CD4-positive, CD25-positive, alpha-beta regulatory T cell (primary cell): Measurements from ENCODE around the gene CACNA2D1. TPM values are rescaled to one million over a fixed set of nuclear protein-coding genes. Genes with fewer than 3 reads are reported as not detected.

Source experiments
- ATAC-seq, 2 donors: fragments of 150-1000 bp; cut with Tn5 transposase; one replicate each; pipeline ENCODE4 v1.10.0; 2021; ENCODE audit warnings: low read depth in 2 of 2, moderate number of reproducible peaks in 2 of 2, moderate library complexity in 1 of 2
- DNase-seq, 3 donors: peaks; one replicate each; pipeline versions ENCODE4 v3.0.0 to v3.0.0-alpha.2; 2012 to 2022; ENCODE audit warnings: mixed read lengths in 1 of 3
- H3K27ac ChIP-seq: one replicate; pipeline ENCODE4 v1.7.0; 2013; ENCODE audit warnings: mild to moderate bottlenecking, low read length; ENCODE audit not compliant: insufficient read depth, poor library complexity, severe bottlenecking
- H3K27me3 ChIP-seq: one replicate; pipeline ENCODE4 v1.7.0; 2013; ENCODE audit warnings: low read length; ENCODE audit not compliant: control insufficient read depth, insufficient read depth
- H3K36me3 ChIP-seq: one replicate; pipeline ENCODE4 v1.7.0; 2013; ENCODE audit warnings: mild to moderate bottlenecking, low read length, moderate library complexity; ENCODE audit not compliant: control insufficient read depth, insufficient read depth
- H3K4me1 ChIP-seq: 2 replicates; pipeline ENCODE4 v1.7.0; 2013; ENCODE audit warnings: mild to moderate bottlenecking, low read length; ENCODE audit not compliant: insufficient read depth, control insufficient read depth, poor library complexity, severe bottlenecking
- H3K4me3 ChIP-seq: one replicate; pipeline ENCODE4 v1.7.0; 2013; ENCODE audit warnings: low read depth, mild to moderate bottlenecking, low read length, moderate library complexity
- H3K9me3 ChIP-seq, 2 experiments: 1 replicate in 1 of 2; 2 replicates in 1 of 2; pipeline ENCODE4 v1.7.0; 2013; ENCODE audit warnings: low read length in 2 of 2, mild to moderate bottlenecking in 1 of 2, moderate library complexity in 1 of 2; ENCODE audit not compliant: control insufficient read depth in 2 of 2
- H3K27ac Mint-ChIP-seq, 3 donors: one replicate each; pipeline ENCODE4 v1.8.0; 2020 to 2022; ENCODE audit warnings: mild to moderate bottlenecking in 3 of 3, mixed read lengths in 3 of 3, moderate library complexity in 2 of 3
- H3K27me3 Mint-ChIP-seq: one replicate; pipeline ENCODE4 v1.8.0; 2022; ENCODE audit warnings: mild to moderate bottlenecking, mixed read lengths
- H3K36me3 Mint-ChIP-seq: one replicate; pipeline ENCODE4 v1.8.0; 2020; ENCODE audit warnings: mixed read lengths
- H3K4me1 Mint-ChIP-seq, 4 donors: one replicate each; pipeline ENCODE4 v1.8.0; 2020 to 2022; ENCODE audit warnings: mixed read lengths in 4 of 4, mild to moderate bottlenecking in 1 of 4
- H3K4me3 Mint-ChIP-seq, 4 donors: one replicate each; pipeline ENCODE4 v1.8.0; 2020 to 2022; ENCODE audit warnings: mild to moderate bottlenecking in 4 of 4, mixed read lengths in 4 of 4, moderate library complexity in 3 of 4
- H3K9me3 Mint-ChIP-seq, 7 donors: one replicate each; pipeline ENCODE4 v1.8.0; 2020 to 2022; ENCODE audit warnings: mixed read lengths in 7 of 7, mild to moderate bottlenecking in 3 of 7, moderate library complexity in 2 of 7
- polyA plus RNA-seq, 4 donors: library from polyadenylated mRNA; unstranded; fragments of 300-500 nt; fragmentation: Illumina TruSeq; gene quantifications; one replicate each; pipeline ENCODE4 v1.2.3, GENCODE V29; 2021
- total RNA-seq: library from RNA; stranded (reverse); gene quantifications from one replicate; pipeline ENCODE4 v1.2.3, GENCODE V29; 2022

CACNA2D1 gene
- total RNA-seq: not detected
- polyA plus RNA-seq: not detected

- H3K27ac Mint-ChIP-seq: no peak within 1 kb of the TSS
- H3K9me3 ChIP-seq: no peaks in the 10 kb centered on the region
- H3K4me1 Mint-ChIP-seq: peaks cover 0 to 6% (median 5%) of the 10 kb centered on the region in 4 donors
- peaks cover 7% of the 10 kb centered on the region for H3K4me1 ChIP-seq
- H3K27me3 ChIP-seq: peaks cover 6% of the 10 kb centered on the region
- H3K36me3 ChIP-seq: no peaks in the 10 kb centered on the region
- no peaks in the 10 kb centered on the region for H3K36me3 Mint-ChIP-seq
- H3K9me3 Mint-ChIP-seq: peaks cover 0 to 3% (median 1%) of the 10 kb centered on the region in 7 donors
- H3K4me3 Mint-ChIP-seq: peak within 1 kb of the TSS in 1 of 4 donors; percentile 61
- no peak within 1 kb of the TSS for H3K4me3 ChIP-seq
- H3K27me3 Mint-ChIP-seq: peaks cover 34% of the 10 kb centered on the region
- no peak for DNase-seq
- no peak within 1 kb of the TSS for H3K27ac ChIP-seq
- ATAC-seq: no peak
Observed at GRCh38 chr7:82443547-82444219, at the start of gene CACNA2D1. CACNA2D1 (minus strand) TSS chr7:82443777.

GRCh38 chr7:82481499-82482097 is 38.0 kb upstream of the CACNA2D1 start:
- DNase-seq: peak in 1 of 3 donors; percentile 1
- H3K27me3 Mint-ChIP-seq: no peaks in the 10 kb centered on the region
- no peaks in the 10 kb centered on the region for H3K36me3 ChIP-seq
- peaks cover 0 to 7% (median 3%) of the 10 kb centered on the region in 7 donors for H3K9me3 Mint-ChIP-seq
- H3K4me3 ChIP-seq: no peak overlapping the region
- no peaks in the 10 kb centered on the region for H3K4me1 Mint-ChIP-seq
- ATAC-seq: no peak
- no peaks in the 10 kb centered on the region for H3K36me3 Mint-ChIP-seq
- no peak overlapping the region for H3K27ac ChIP-seq
- no peak overlapping the region for H3K4me3 Mint-ChIP-seq
- no peaks in the 10 kb centered on the region for H3K4me1 ChIP-seq
- H3K27me3 ChIP-seq: no peaks in the 10 kb centered on the region
- H3K27ac Mint-ChIP-seq: no peak overlapping the region
- H3K9me3 ChIP-seq: no peaks in the 10 kb centered on the region

GRCh38 chr7:82477733-82478515 is 34.3 kb upstream of the CACNA2D1 start:
- no peak overlapping the region for H3K27ac Mint-ChIP-seq

GRCh38 chr7:82472966-82473365 is 29.4 kb upstream of the CACNA2D1 start:
- no peaks in the 10 kb centered on the region for H3K27me3 Mint-ChIP-seq
- ATAC-seq: no peak
- no peak for DNase-seq
- H3K4me1 Mint-ChIP-seq: no peaks in the 10 kb centered on the region
- no peaks in the 10 kb centered on the region for H3K4me1 ChIP-seq
- H3K4me3 Mint-ChIP-seq: no peak overlapping the region
- H3K27ac ChIP-seq: no peak overlapping the region
- no peaks in the 10 kb centered on the region for H3K36me3 ChIP-seq
- no peak overlapping the region for H3K4me3 ChIP-seq
- no peaks in the 10 kb centered on the region for H3K36me3 Mint-ChIP-seq
- H3K9me3 Mint-ChIP-seq: peaks cover 1 to 10% (median 3%) of the 10 kb centered on the region in 7 donors
- H3K27ac Mint-ChIP-seq: no peak overlapping the region
- H3K9me3 ChIP-seq: no peaks in the 10 kb centered on the region
- no peaks in the 10 kb centered on the region for H3K27me3 ChIP-seq

More at GRCh38 chr7:82477733-82478515, 34.3 kb upstream of the CACNA2D1 start:
- H3K4me3 ChIP-seq: no peak overlapping the region
- H3K9me3 ChIP-seq: no peaks in the 10 kb centered on the region
- no peaks in the 10 kb centered on the region for H3K36me3 Mint-ChIP-seq
- H3K27me3 ChIP-seq: no peaks in the 10 kb centered on the region
- no peaks in the 10 kb centered on the region for H3K4me1 ChIP-seq
- no peaks in the 10 kb centered on the region for H3K36me3 ChIP-seq
- DNase-seq (no peak), ATAC-seq (no peak)
- H3K4me1 Mint-ChIP-seq: no peaks in the 10 kb centered on the region
- H3K9me3 Mint-ChIP-seq: peaks cover 0 to 4% (median 3%) of the 10 kb centered on the region in 7 donors
- no peak overlapping the region for H3K27ac ChIP-seq
- no peak overlapping the region for H3K4me3 Mint-ChIP-seq
- H3K27me3 Mint-ChIP-seq: no peaks in the 10 kb centered on the region

GRCh38 chr7:82471351-82472020 is 27.9 kb upstream of the CACNA2D1 start:
- H3K36me3 ChIP-seq: no peaks in the 10 kb centered on the region
- H3K9me3 Mint-ChIP-seq: peaks cover 0 to 10% (median 3%) of the 10 kb centered on the region in 7 donors
- H3K4me1 Mint-ChIP-seq: no peaks in the 10 kb centered on the region
- H3K4me3 ChIP-seq: no peak overlapping the region
- H3K27me3 Mint-ChIP-seq: no peaks in the 10 kb centered on the region
- no peaks in the 10 kb centered on the region for H3K36me3 Mint-ChIP-seq
- H3K4me1 ChIP-seq: no peaks in the 10 kb centered on the region
- DNase-seq (no peak), ATAC-seq (no peak)
- no peak overlapping the region for H3K27ac ChIP-seq
- H3K27me3 ChIP-seq: no peaks in the 10 kb centered on the region
- H3K27ac Mint-ChIP-seq: peak overlapping the region in 1 of 3 donors; percentile 8
- no peak overlapping the region for H3K4me3 Mint-ChIP-seq
- H3K9me3 ChIP-seq: no peaks in the 10 kb centered on the region

GRCh38 chr7:82469207-82469606 is 25.6 kb upstream of the CACNA2D1 start:
- Mint-ChIP-seq H3K9me3 (peaks cover 0 to 16% (median 4%) of the 10 kb centered on the region in 7 donors), H3K4me1 (no peaks in the 10 kb centered on the region), H3K27me3 (no peaks in the 10 kb centered on the region), H3K36me3 (no peaks in the 10 kb centered on the region), H3K27ac (no peak overlapping the region), H3K4me3 (no peak overlapping the region)
- H3K4me1 ChIP-seq: no peaks in the 10 kb centered on the region
- ATAC-seq: no peak
- no peaks in the 10 kb centered on the region for H3K9me3 ChIP-seq
- H3K36me3 ChIP-seq: no peaks in the 10 kb centered on the region
- H3K27ac ChIP-seq: no peak overlapping the region
- no peak overlapping the region for H3K4me3 ChIP-seq
- no peaks in the 10 kb centered on the region for H3K27me3 ChIP-seq
- DNase-seq: no peak

- no peaks in the 10 kb centered on the region for H3K9me3 ChIP-seq
- no peak overlapping the region for H3K27ac ChIP-seq
- no peaks in the 10 kb centered on the region for H3K36me3 Mint-ChIP-seq
- ATAC-seq: no peak
- H3K4me1 ChIP-seq: no peaks in the 10 kb centered on the region
- no peak overlapping the region for H3K4me3 Mint-ChIP-seq
- no peaks in the 10 kb centered on the region for H3K27me3 ChIP-seq
- no peaks in the 10 kb centered on the region for H3K4me1 Mint-ChIP-seq
- no peak for DNase-seq
- no peak overlapping the region for H3K4me3 ChIP-seq
- H3K9me3 Mint-ChIP-seq: peaks cover 0 to 15% (median 3%) of the 10 kb centered on the region in 7 donors
- H3K27me3 Mint-ChIP-seq: no peaks in the 10 kb centered on the region
- H3K36me3 ChIP-seq: no peaks in the 10 kb centered on the region
- no peak overlapping the region for H3K27ac Mint-ChIP-seq
Observed at GRCh38 chr7:82468435-82468834, 24.9 kb upstream of the CACNA2D1 start.
